22Rv1 (cell line): Measurements from ENCODE around the gene COLQ.

Experiments used
- CTCF ChIP-seq: fragments of 450-650 bp; IDR thresholded peaks from 2 replicates; pipeline ENCODE4 v1.5.1; 2017; ENCODE audit warnings: mild to moderate bottlenecking
- ZFX ChIP-seq: fragments of 450-650 bp; IDR thresholded peaks from 2 replicates; pipeline ENCODE4 v1.6.1; 2017; ENCODE audit warnings: antibody characterized with exemption, borderline replicate concordance

- TF ChIP-seq CTCF = no peak
- TF ChIP-seq ZFX = no peak
Measured at GRCh38 chr3:15403495-15403894, 118.0 kb downstream of the COLQ start.
